HG03342 (cell line): Measurements from ENCODE around the gene DCAF8L1.
"Not testable (repeated sequence)": the region's sequence is repeated elsewhere in the genome, so short reads cannot be mapped to it uniquely, and the experiment has no call there.

Experiments
- ATAC-seq: cut with Tn5 transposase; IDR thresholded peaks from one replicate; pipeline ENCODE4 v1.9.1; 2021; ENCODE audit warnings: mild to moderate bottlenecking, moderate library complexity; ENCODE audit not compliant: unreplicated experiment

Gene DCAF8L1

DNA sequence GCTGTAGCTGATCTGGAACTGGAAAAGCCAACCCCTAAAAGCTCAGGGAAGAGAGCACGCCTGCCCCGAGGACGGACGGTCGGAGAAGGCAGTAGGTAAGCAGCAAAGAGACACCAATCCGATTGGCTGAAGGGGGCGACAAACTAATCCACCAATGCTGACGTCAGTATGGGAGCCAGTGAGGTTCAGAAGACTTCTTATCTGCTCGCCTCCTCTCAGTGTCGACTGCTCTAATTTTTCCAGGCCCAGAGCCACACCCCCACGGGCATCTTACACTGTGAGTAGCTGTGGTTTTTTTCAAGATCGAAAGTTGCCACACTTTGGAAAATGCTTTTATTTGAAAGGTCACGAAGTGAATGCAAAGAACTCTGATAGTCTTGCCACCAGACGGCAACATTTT is at the start of gene DCAF8L1:
TSS of gene DCAF8L1 (minus strand) at position 101 of the 400 bp plus-strand sequence. CDS start 115 bp downstream, outside the sequence.
- no peak for ATAC-seq

DNA sequence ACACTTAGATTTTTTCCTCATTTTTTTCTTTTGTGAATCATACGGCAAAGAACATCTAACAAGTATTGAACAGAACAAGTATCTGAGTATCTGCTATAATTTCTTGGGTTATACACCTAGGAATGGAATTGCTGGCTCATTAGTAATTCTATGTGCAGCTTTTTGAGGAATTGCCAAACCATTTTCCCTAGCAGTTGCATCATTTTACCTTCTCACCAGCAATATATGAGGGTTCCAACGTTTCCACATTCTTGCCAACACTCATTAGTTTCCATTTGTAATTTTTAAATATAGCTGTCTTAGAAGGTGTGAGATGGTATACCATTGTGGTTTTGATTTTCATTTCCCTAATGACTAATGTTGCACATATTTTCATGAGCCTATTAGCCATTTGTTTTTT is 41.1 kb upstream of the DCAF8L1 start:
- ATAC-seq = no peak

DNA sequence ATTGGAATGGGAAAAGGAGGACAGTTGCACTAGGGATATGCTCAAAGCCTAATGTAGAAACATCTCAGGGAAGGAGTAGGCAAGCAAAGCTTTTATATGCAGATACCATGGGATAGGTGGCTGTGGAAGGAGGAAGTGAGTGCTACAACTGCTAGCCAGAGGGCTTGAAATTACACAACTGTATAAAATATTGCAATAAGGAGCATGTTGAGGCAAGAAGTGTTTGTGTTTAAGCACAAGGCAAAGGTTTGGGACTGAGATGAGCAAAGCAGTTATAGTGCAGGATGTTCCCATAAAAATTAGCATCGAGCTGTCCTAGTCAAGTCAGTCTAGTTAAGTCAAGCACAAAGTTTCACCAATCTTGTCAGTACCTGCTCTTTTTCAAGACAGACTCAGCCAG is 35.6 kb upstream of the DCAF8L1 start:
- no peak for ATAC-seq

DNA sequence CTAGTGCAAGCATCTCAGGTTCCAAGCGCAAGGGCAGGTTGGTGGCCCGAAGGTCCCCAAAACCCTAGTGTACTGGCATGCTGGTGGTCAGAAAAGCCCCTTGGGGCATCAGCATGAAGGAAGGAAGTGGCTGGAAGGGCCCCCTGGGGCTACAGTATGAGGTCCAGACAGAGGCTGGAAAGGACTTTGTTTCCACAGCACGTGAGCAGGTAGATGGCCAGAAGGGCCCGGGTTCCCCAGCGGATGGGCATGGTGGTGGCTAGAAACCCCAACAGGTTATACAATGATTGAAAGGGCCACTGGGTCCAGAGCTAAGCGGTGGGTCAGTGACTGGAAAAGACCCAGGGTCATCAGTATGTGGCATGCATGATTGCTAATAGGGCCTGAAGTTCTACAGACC is 34.7 kb upstream of the DCAF8L1 start:
- ATAC-seq = no peak

DNA sequence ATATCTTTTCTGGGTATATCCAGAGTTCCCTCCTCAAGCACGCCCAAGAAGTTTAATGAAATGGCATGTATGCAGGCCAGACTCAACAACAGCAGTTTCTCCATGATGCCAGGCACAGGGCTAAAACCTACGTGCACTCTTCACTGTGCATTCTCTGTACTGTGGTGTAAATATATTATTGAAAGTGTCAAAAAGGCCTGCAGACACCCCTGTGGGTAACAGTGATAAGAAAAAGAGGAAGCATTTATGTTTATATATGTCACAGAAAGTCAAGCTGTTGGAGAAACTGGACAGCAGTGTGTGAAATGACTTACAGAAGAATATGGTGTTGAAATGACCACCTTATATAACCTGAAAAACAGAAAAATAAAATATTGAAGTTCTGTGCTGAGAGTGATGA is 29.6 kb upstream of the DCAF8L1 start:
- no peak for ATAC-seq

DNA sequence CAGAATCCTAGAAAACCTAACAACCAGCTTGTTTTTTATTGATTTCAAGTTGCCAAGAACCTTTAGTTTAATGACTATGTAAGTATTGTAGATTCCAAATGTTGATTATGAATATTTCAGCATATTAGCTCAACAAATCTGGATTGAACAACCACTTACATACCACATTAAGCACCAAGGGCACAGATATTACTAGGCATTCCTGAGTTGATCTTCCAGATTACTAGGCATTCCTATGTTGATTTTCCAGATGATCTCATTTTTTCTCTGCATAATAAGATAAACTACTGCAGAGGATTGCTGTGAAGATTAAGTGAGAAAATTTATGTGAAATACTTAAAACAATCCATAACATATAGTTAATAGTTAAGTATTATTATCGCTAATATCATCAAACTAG is 17.4 kb upstream of the DCAF8L1 start:
- no peak for ATAC-seq

DNA sequence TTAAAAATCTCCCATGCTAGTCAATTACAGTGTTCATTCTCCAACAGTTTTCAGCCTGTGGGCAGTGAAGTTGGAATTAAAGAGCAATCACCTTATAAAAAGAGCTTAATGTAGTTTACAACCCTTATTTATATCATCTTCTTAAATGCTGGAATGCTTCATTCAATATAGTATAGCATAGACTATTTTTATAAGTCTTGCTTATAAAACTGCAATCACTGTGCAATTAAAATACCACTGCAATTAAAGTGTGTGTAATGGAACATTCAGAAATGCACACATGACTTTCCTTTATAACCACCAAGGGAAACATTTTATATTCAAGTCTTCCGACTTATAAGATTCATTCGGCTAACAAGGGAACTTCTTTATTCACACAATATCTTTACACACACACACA is 16.4 kb upstream of the DCAF8L1 start:
- ATAC-seq = no peak

DNA sequence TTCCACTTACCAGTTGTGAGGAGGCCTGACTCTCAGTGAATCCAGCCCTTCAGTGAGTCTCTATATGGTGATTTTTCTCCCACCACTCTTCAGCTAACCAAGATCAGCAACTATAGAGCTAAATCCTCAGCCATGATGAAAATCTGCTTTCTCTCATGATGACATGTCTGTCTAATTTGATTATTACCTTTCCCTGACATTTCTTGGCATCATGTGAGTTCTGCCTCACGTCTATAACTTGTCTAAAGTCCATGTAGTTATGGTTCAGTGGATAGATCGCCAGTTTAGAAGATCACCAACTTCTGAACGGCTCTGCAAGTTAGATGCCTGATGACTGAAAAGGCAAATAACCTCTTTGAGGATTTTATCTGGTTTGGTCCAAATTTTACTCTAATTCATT is 14.9 kb upstream of the DCAF8L1 start:
- ATAC-seq = no peak

DNA sequence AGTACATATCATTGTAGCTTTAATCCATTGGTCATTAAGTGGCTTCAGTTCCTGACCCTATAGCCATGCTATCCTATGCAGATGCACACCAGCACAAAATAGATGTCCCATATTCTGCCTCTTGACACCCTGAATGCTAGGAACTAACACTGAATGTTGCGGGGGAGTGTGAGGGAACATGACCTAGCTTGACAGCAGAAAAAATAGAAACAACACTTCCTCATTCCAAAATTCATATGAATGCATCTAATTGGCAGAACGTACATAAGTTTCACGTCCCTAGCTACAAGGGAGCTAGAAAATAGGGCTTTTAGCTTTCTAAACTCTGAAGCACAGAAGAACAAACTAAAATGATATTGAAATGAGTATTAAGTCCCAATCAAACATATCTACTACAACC is 14.4 kb upstream of the DCAF8L1 start:
- no peak for ATAC-seq

DNA sequence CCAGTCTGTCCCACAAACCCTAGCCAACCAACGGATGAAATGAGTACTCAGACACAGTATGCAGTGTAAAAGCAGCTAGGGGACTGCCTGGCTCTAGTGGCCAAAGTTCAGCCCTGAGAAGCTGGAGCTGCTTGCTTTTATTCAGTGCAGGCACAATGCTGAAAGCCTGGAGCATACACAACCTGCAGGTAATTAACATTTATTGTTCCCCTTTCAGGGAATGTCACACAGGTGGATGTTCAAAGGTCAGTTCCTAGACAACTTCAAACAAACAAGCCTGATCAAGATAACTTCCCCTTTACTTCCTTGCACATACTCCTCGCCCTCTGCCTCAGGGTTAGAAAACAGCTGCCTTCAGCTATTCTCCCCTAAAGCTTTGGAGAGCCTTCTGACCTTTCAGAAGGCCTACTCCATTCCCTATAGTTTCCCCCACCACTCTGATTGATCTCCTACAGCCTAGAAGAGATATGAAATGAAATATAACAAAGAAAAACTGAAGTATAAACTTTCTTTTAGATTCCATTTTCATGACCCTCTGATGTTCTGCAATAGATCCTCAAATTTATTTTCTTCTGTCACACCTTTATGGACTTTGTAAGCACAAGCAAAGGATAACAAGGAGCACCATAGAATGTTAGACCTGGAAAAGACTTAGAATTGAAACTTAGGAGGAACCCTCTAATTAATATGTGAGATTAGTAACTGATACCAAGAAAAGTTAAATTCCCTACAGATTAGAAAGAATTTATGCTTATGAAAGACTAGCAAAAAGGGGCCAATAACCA is 6.8 kb upstream of the DCAF8L1 start:
- no peak for ATAC-seq

DNA sequence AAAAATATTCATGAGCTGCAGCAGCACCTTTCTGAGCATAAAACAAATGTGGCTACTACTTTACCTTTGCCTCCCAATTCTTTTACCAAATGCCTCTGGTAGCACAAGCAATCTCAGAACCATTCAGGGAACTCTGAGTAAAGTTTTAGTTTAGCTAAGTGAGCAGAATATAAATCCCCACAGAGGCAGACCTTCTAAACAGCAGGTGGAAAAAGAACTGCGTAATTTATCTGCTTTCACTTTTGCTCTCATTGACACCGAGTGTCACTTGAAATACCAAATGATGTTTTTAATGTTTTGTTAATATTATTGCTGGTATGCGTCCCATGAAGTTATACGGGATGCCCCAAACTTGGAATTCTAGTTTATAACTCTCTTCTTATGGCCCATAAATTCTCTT is 4.3 kb downstream of the DCAF8L1 start:
- ATAC-seq = not testable (repeated sequence)

DNA sequence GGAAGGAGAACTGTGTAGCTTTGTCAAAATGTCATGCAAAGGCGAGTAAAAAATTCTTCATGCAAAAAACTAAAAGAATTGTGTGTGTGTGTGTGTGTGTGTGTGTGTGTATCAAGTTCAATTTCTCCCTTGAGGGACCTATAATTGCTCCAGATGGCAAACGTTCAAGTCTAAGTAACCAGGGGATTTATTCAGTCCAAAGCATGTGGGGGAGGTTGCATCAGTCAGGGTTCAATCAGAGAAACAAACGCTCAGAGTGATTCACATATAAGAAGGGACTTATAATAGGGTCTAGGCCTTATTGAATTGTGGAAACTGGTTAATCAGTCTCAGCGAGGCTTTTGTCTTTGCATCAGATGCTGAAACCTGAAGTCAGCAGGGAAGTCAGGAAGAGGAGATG is 5.0 kb downstream of the DCAF8L1 start:
- no peak for ATAC-seq

DNA sequence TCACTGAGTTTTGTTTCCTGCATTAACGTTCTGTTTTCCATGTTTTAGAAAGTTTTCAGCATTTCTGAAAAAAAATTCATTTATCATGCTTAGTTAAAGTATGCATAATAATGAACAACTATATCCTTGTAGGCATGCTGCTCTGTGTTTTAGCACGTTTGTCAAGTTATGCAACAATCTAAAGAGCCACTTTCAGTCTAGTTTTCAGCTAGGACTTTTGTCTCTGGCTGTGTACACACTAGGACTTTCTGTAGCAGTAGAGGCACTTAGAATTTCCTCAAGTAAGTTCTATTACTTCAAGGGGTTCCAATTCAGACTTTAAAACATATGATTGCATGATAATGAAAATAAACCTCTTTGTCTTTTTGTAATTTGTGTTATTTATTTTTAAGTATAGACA is 12.4 kb downstream of the DCAF8L1 start:
- no peak for ATAC-seq

DNA sequence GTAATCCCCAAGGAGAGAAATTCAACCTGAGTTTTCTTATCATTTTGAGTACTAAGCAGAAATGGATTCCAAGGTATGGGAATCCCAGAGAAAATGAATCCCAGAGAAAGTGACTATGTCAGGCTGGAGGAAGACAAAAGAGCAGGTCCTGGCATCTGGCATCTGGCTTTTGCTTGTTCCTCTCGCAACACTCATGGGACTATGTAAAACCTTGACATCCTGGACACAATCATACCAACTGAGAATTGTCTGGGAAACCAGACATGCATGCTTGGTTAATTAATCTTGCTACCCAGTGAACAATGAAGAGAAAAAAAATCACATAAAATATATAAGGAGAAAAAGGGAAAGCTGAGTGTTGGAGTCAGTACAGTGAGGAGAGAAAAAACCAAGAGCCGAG is 12.9 kb downstream of the DCAF8L1 start:
- ATAC-seq = no peak

DNA sequence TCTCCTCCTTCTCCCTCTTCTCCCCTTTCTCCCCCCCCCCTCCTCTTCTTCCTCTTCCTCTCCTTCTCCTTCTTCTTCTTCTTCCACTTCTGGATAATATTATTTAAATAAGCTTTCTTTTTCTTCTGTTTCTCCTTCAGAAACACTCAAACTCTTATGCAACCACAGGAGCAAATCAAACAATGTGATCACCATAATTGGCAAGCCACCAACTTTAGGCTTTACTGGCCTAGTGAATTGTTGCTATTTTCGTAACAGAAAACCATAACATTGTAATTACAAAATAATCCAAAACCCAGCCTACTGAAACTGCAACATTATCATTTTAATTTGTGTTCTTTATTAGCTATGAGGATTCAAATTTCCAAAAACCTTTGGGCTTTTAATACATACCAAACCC is 14.3 kb downstream of the DCAF8L1 start:
- no peak for ATAC-seq

DNA sequence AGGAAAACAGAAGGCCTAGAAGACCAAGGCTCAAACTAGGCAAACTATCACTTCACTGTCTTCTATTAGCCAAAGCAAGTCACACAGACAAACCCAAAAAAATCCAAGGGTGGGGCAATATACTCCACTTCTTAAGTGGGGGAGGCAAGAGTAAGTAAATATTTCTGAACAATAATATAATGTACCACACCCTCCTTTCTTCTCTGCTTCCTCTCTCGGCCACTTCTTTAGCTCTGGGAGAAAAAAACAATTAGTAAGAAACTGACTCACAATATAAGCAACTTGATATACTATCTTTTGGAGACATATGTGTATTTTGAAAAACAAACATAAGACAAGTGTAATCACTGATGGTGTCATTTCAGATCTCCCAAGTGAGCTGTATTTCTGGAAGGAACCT is 14.8 kb downstream of the DCAF8L1 start:
- ATAC-seq = no peak

DNA sequence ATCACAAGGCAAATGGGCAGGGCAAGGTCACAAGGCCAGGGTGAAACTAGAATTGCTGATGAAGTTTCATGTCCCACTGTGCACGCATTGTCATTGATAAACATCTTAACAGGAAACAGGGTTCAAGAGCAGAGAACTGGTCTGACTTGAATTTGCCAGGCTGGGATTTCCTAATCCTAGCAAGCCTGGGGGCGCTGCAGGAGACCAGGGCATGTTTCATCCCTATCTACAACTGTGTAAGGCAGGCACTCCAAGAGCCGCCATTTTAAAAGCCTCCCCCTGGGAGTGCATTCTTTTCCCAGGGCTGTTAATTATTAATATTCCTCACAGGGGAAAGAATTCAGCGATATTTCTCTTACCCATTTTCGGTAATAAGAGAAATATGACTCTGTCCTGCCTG is 15.9 kb downstream of the DCAF8L1 start:
- not testable (repeated sequence) for ATAC-seq

DNA sequence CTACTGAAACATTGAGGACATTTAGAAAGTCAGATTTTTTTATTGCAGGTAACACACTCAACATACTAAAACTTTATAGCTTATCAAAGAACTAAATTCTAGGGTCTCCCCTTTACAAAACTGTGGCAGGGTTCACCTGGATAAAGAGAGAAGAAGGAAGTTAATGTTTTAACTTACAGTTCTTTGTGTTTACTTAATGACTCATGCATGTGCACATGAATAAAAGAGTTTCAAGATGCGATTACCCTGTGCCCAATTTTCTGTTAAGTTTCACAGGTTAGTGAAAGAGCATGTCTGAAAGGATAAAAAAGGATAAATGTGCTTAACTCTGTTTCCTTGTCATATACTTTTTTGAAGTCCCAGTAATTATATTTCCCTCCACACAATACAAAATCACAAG is 16.8 kb downstream of the DCAF8L1 start:
- ATAC-seq = no peak

DNA sequence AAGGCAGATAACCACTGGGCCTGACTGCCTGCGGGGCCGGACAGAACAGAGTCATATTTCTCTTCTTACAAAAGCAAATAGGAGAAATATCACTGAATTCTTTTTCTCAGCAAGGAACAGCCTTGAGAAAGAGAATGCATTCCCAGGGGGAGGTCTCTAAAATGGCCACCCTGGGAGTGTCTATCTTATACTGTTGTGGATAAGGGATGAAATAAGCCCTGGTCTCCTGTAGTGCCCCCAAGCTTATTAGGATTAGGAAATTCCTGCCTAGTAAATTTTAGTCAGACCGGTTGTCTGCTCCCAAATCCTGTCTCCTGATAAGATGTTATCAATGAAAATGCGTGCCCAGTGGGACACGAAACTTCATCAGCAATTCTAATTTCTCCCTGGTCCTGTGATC is 20.8 kb downstream of the DCAF8L1 start:
- not testable (repeated sequence) for ATAC-seq

DNA sequence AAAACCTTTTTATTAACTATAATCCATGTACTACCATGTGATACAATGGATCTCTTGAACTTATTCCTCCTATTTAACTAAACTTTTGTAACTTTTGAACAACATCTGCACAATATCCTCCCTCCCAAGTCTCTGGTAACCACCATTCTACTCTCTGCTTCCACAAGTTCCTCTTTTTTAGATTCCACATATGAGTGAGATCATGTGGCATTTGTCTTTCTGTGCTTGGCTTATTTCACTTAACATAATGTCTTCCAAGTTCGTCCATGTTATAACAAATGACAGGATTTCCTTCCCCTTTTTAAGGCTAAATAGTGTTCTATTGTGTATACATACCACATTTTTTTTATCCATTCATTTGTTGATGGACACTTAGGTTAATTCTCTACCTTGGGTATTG is 28.1 kb downstream of the DCAF8L1 start:
- ATAC-seq = no peak

DNA sequence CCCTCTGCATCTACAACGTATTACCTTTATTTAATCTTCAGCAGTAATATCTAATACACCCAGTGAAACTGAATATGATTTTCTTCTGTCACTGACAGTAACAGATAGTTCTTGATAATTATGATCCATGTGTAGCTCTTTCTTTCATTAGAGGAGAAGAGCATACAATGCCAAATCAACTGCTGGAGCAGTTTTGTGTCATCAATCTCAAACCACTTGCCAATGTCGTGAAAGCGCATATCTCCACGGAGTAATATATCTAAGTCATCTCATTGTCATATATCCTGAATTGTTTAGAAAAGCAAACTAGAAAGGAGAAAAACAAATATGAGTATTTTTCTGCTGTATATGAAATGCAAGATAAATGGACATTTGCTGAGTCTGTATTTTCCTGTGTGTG is 47.9 kb downstream of the DCAF8L1 start:
- ATAC-seq = no peak
